MM.1S (cell line): Measurements from ENCODE around the gene SGSH.

Experiments used
- DNase-seq: peaks from one replicate; pipeline ENCODE4 v3.0.0-alpha.2; 2015
- H2AFZ ChIP-seq: fragments of 300-600 bp; sonication (generic); 2 replicates; pipeline ENCODE4 v1.6.0; 2016; ENCODE audit warnings: antibody characterized with exemption, low read length
- H3F3A ChIP-seq: fragments of 300-600 bp; sonication (generic); 2 replicates; pipeline ENCODE4 v1.6.1; 2016; ENCODE audit warnings: mild to moderate bottlenecking, antibody characterized with exemption, low read length, moderate library complexity, mixed read lengths; ENCODE audit not compliant: insufficient read depth
- H3K27ac ChIP-seq: fragments of 300-600 bp; sonication (generic); 2 replicates; pipeline ENCODE4 v1.5.1; 2016; ENCODE audit warnings: mild to moderate bottlenecking, low read length
- H3K27me3 ChIP-seq: fragments of 300-600 bp; sonication (generic); replicated peaks from 2 replicates; pipeline ENCODE4 v1.6.0; 2016; ENCODE audit warnings: low read length; ENCODE audit not compliant: insufficient read depth
- H3K36me3 ChIP-seq: fragments of 300-600 bp; sonication (generic); replicated peaks from 2 replicates; pipeline ENCODE4 v1.6.1; 2016; ENCODE audit warnings: mild to moderate bottlenecking, low read length, mixed read lengths; ENCODE audit not compliant: insufficient read depth
- H3K4me1 ChIP-seq: fragments of 300-600 bp; sonication (generic); 2 replicates; pipeline ENCODE4 v1.6.1; 2016; ENCODE audit warnings: low read length, mixed read lengths
- H3K4me2 ChIP-seq: fragments of 300-600 bp; sonication (generic); 2 replicates; pipeline ENCODE4 v1.6.0; 2016; ENCODE audit warnings: low read depth, low read length
- H3K4me3 ChIP-seq: fragments of 300-600 bp; sonication (generic); 2 replicates; pipeline ENCODE4 v1.5.1; 2016; ENCODE audit warnings: low read length, mixed read lengths
- H3K79me2 ChIP-seq: fragments of 300-600 bp; sonication (generic); 2 replicates; pipeline ENCODE4 v1.6.1; 2016; ENCODE audit warnings: mixed run types, low read length, mixed read lengths
- H3K9ac ChIP-seq: fragments of 300-600 bp; sonication (generic); 2 replicates; pipeline ENCODE4 v1.6.1; 2016; ENCODE audit warnings: low read length, mixed read lengths
- H3K9me2 ChIP-seq: fragments of 300-600 bp; sonication (generic); replicated peaks from 2 replicates; pipeline ENCODE4 v1.6.1; 2016; ENCODE audit warnings: mild to moderate bottlenecking, low read length, mixed read lengths; ENCODE audit not compliant: insufficient read depth
- H3K9me3 ChIP-seq: fragments of 300-600 bp; sonication (generic); replicated peaks from 2 replicates; pipeline ENCODE4 v1.6.1; 2016; ENCODE audit warnings: mild to moderate bottlenecking, low read length, mixed read lengths; ENCODE audit not compliant: insufficient read depth
- H4K20me1 ChIP-seq: fragments of 300-600 bp; sonication (generic); 2 replicates; pipeline ENCODE4 v1.6.1; 2016; ENCODE audit warnings: mild to moderate bottlenecking, low read length, moderate library complexity, mixed read lengths; ENCODE audit not compliant: insufficient read depth
- CTCF ChIP-seq: fragments of 300-600 bp; sonication (generic); IDR thresholded peaks from 2 replicates; pipeline ENCODE4 v1.5.1; 2016; ENCODE audit warnings: antibody characterized with exemption, low read length, mixed read lengths
- EZH2 ChIP-seq: fragments of 300-600 bp; sonication (generic); optimal IDR thresholded peaks from 2 replicates; pipeline ENCODE3; 2017; ENCODE audit warnings: low read depth, mild to moderate bottlenecking, antibody characterized with exemption, low read length, mixed read lengths
- EZH2phosphoT487 ChIP-seq: fragments of 300-600 bp; sonication (generic); IDR thresholded peaks from 2 replicates; pipeline ENCODE4 v1.6.1; 2018; ENCODE audit warnings: antibody characterized with exemption, low read length

Gene SGSH

DNA sequence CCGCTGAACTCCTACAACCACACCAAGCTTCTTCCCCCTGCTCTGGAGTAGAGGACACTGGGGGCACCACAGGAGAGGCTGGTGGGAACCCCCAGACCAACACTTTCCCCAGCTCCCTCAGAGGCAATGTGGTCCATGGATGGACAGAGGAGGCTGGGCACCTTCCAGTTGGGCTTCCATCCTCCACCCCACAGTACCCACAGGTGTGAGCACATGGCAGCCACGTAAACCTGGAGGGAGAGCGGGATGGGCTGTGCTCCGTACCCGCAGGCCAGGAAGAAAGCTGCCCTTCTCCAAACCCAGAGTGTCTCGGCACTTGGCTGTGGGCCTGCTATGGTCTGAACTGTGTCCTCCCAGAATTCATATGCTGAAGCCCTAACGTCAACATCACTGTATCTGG, 1.7 kb downstream of the SGSH start:
- Histone ChIP-seq H3K9me3 (no peaks in the 10 kb centered on the region), H3K36me3 (no peaks in the 10 kb centered on the region), H3K9ac (no peak overlapping the region), H2AFZ (no peak overlapping the region), H3K27me3 (no peaks in the 10 kb centered on the region), H3K4me3 (no peak overlapping the region), H4K20me1 (no peaks in the 10 kb centered on the region), H3F3A (peaks cover 10% of the 10 kb centered on the region), H3K27ac (no peak overlapping the region), H3K9me2 (no peaks in the 10 kb centered on the region), H3K4me1 (peaks cover 7% of the 10 kb centered on the region), H3K79me2 (peaks cover 32% of the 10 kb centered on the region), H3K4me2 (no peak overlapping the region; the same call in 1 of the 2 replicates)
- TF ChIP-seq EZH2phosphoT487: no peak
- TF ChIP-seq EZH2: no peak
- no peak for TF ChIP-seq CTCF
- DNase-seq: no peak

DNA sequence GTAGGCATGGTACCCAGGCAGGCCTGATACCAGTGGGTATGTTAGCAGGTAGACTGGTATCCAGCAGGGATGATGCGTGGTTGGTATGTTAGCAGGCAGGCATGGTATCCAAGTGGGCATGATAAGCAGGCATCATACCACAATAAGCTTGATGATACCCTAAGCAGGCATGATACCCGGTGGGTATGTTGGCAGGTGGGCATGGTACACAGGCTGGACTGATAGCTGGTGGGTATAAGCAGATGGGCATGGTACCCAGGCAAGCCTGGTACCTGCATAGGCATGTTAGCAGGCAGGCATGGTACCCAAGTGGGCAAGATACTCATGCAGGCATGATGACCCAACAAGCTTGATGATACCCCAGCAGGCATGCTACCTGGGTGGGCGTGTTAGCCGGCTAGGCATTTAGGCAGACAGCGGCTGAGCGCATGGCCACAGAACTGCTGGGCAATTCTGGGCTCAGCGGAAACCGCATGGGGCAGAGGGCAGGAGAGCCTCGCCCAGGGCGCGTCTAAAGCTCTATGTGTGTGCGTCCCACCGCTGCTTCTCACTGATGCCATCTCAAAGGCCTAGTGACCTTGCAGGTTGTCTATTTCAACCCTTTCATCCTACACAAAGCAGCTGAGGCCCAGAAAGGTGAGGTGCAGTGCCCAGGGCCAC, 2.3 kb downstream of the SGSH start:
- peaks cover 7% of the 10 kb centered on the region for H3K4me1 ChIP-seq
- no peak overlapping the region for H3K4me3 ChIP-seq
- peaks cover 10% of the 10 kb centered on the region for H3F3A ChIP-seq
- no peak overlapping the region for H3K4me2 ChIP-seq
- no peak overlapping the region for H2AFZ ChIP-seq
- no peak for DNase-seq
- no peaks in the 10 kb centered on the region for H3K36me3 ChIP-seq
- no peaks in the 10 kb centered on the region for H3K9me2 ChIP-seq
- H4K20me1 ChIP-seq: no peaks in the 10 kb centered on the region
- no peak overlapping the region for H3K9ac ChIP-seq
- no peak overlapping the region for H3K27ac ChIP-seq
- H3K9me3 ChIP-seq: no peaks in the 10 kb centered on the region
- H3K79me2 ChIP-seq: peaks cover 32% of the 10 kb centered on the region
- TF ChIP-seq EZH2: no peak
- TF ChIP-seq EZH2phosphoT487: no peak
- TF ChIP-seq CTCF: no peak
- no peaks in the 10 kb centered on the region for H3K27me3 ChIP-seq

GRCh38 chr17:80216473-80217456, 3.4 kb downstream of the SGSH start:
- peaks cover 32% of the 10 kb centered on the region for H3K79me2 ChIP-seq
- H3K9me3 ChIP-seq: no peaks in the 10 kb centered on the region
- no peak overlapping the region for H3K9ac ChIP-seq
- no peak overlapping the region for H3K27ac ChIP-seq
- H3K36me3 ChIP-seq: no peaks in the 10 kb centered on the region
- H3F3A ChIP-seq: peaks cover 10% of the 10 kb centered on the region
- peaks cover 7% of the 10 kb centered on the region for H3K4me1 ChIP-seq
- no peak overlapping the region for H3K4me2 ChIP-seq
- TF ChIP-seq EZH2 (no peak), EZH2phosphoT487 (no peak)
- no peaks in the 10 kb centered on the region for H4K20me1 ChIP-seq
- H3K27me3 ChIP-seq: no peaks in the 10 kb centered on the region
- no peak overlapping the region for H2AFZ ChIP-seq
- H3K9me2 ChIP-seq: no peaks in the 10 kb centered on the region
- no peak overlapping the region for H3K4me3 ChIP-seq
- no peak for DNase-seq
